Common myeloid progenitor, CD34-positive (primary cell): ENCODE measurements around the gene TLCD5. TPM values are rescaled to one million over a fixed set of nuclear protein-coding genes. Genes with fewer than 3 reads are reported as not detected.

Experiments used
- CTCF ChIA-PET: fragments of 350-600 bp; sonication (Branson Sonifier 250); formaldehyde crosslinking; loops from one replicate; lab custom pipeline; 2021; ENCODE audit warnings: antibody characterized with exemption; lab: Charles Lee
- POLR2A ChIA-PET: fragments of 350-600 bp; sonication (Branson Sonifier 250); formaldehyde crosslinking; loops from one replicate; lab custom pipeline; 2021; ENCODE audit warnings: antibody characterized with exemption; lab: Charles Lee
- DNase-seq, 3 donors: peaks; one replicate each; pipeline versions ENCODE4 v3.0.0 to v3.0.0-alpha.2; 2013
- H3K27ac ChIP-seq, 2 experiments: 1 replicate in 1 of 2; 2 replicates in 1 of 2; pipeline ENCODE4 v1.7.0; 2013; ENCODE audit warnings: inconsistent platforms in 2 of 2, low read length in 2 of 2, mild to moderate bottlenecking in 2 of 2, low read depth in 1 of 2, moderate library complexity in 1 of 2; ENCODE audit not compliant: severe bottlenecking in 2 of 2, insufficient read depth in 1 of 2, poor library complexity in 1 of 2
- H3K27me3 ChIP-seq, 5 experiments: replicated peaks in 2 of 5; 1 replicate in 3 of 5; 2 replicates in 2 of 5; pipeline versions ENCODE4 v1.6.1 to v1.7.0; 2013; ENCODE audit warnings: low read length in 4 of 5, mild to moderate bottlenecking in 2 of 5, moderate library complexity in 2 of 5, inconsistent platforms in 1 of 5; ENCODE audit not compliant: insufficient read depth in 5 of 5, control insufficient read depth in 4 of 5
- H3K36me3 ChIP-seq, 4 experiments: 1 replicate in 2 of 4; 2 replicates in 2 of 4; pipeline versions ENCODE4 v1.6.1 to v1.7.0; 2013; ENCODE audit warnings: low read length in 3 of 4, control low read depth in 1 of 4, mild to moderate bottlenecking in 1 of 4; ENCODE audit not compliant: control insufficient read depth in 4 of 4, insufficient read depth in 4 of 4
- H3K4me1 ChIP-seq, 4 experiments: 1 replicate in 3 of 4; 2 replicates in 1 of 4; pipeline versions ENCODE4 v1.6.1 to v1.7.1; 2013; ENCODE audit warnings: low read length in 3 of 4, mild to moderate bottlenecking in 3 of 4, control low read depth in 1 of 4, inconsistent platforms in 1 of 4, moderate library complexity in 1 of 4; ENCODE audit not compliant: control insufficient read depth in 4 of 4, insufficient read depth in 4 of 4; ENCODE audit errors: control extremely low read depth in 1 of 4
- H3K4me3 ChIP-seq, 7 experiments: 1 replicate in 4 of 7; 2 replicates in 3 of 7; pipeline versions ENCODE4 v1.5.1 to v1.7.0; 2013; ENCODE audit warnings: mild to moderate bottlenecking in 7 of 7, low read length in 6 of 7, moderate library complexity in 6 of 7, inconsistent platforms in 2 of 7, low read depth in 2 of 7, control low read depth in 1 of 7; ENCODE audit not compliant: insufficient read depth in 4 of 7, control insufficient read depth in 1 of 7; ENCODE audit errors: extremely low read depth in 1 of 7
- H3K9me3 ChIP-seq, 5 experiments: 1 replicate in 4 of 5; 2 replicates in 1 of 5; pipeline versions ENCODE4 v1.6.1 to v1.7.1; 2013; ENCODE audit warnings: low read length in 4 of 5, mild to moderate bottlenecking in 2 of 5, inconsistent platforms in 1 of 5, low read depth in 1 of 5, moderate library complexity in 1 of 5; ENCODE audit not compliant: control insufficient read depth in 4 of 5, insufficient read depth in 2 of 5; ENCODE audit errors: control extremely low read depth in 1 of 5
- WGBS: methylation state at CpG from one replicate; pipeline ENCODE4 v1.1.5; 2013; ENCODE audit not compliant: insufficient coverage; 5-methylcytosine and 5-hydroxymethylcytosine counted together
- polyA plus RNA-seq: library from polyadenylated mRNA; unstranded; fragments of 120-200 nt; gene quantifications from one replicate; pipeline ENCODE4 v1.2.1, GENCODE V29; 2013

The TLCD5 gene
- 7.4 TPM for polyA plus RNA-seq

GRCh38 chr11:120324932-120325810 is at the start of gene TLCD5:
TSS of gene TLCD5 (plus strand) at chr11:120325299. CDS start at chr11:120327442, 2,143 bp downstream.
- peak within 1 kb of the TSS; percentile 57 to 82 (median 71) for H3K4me3 ChIP-seq
- H3K27ac ChIP-seq: peak within 1 kb of the TSS; percentile 27 to 73
- ChIA-PET CTCF (interaction anchor here (1.4 to 1.9 kb wide), 2 partner anchors 8 to 10 kb away, joined by 4 to 6 read pairs; no protein-coding TSS in a partner anchor), POLR2A (no interaction called here)
- WGBS: under 1% methylated on average over 73 of the region's 84 CpGs
- peak; percentile 81 to 89 (median 85) for DNase-seq
- H3K9me3 ChIP-seq: no peaks in the 10 kb centered on the region
- peaks cover 0 to 16% (median 0%) of the 10 kb centered on the region in 5 experiments for H3K27me3 ChIP-seq
- H3K4me1 ChIP-seq: peaks cover 1 to 29% (median 15%) of the 10 kb centered on the region in 4 experiments
- peaks cover 0 to 5% (median under 1%) of the 10 kb centered on the region in 4 experiments for H3K36me3 ChIP-seq

GRCh38 chr11:120279502-120279901 is 45.6 kb upstream of the TLCD5 start:
- no peaks in the 10 kb centered on the region for H3K36me3 ChIP-seq
- H3K27me3 ChIP-seq: peaks cover 0 to 8% (median 3%) of the 10 kb centered on the region in 5 experiments
- no peak overlapping the region for H3K27ac ChIP-seq
- H3K4me1 ChIP-seq: no peaks in the 10 kb centered on the region
- H3K4me3 ChIP-seq: no peak overlapping the region
- H3K9me3 ChIP-seq: no peaks in the 10 kb centered on the region
- CTCF ChIA-PET: no interaction called here
- DNase-seq: no peak
- WGBS: 90% methylated on average over 2 of the region's 5 CpGs
- POLR2A ChIA-PET: no interaction called here

GRCh38 chr11:120280600-120281051 is 44.5 kb upstream of the TLCD5 start:
- no peak overlapping the region for H3K27ac ChIP-seq
- 93% methylated on average over 4 of the region's 5 CpGs for WGBS

GRCh38 chr11:120281143-120281795 is 43.8 kb upstream of the TLCD5 start:
- Histone ChIP-seq H3K4me1 (no peaks in the 10 kb centered on the region), H3K9me3 (no peaks in the 10 kb centered on the region), H3K36me3 (no peaks in the 10 kb centered on the region), H3K27me3 (peaks cover 0 to 8% (median 0%) of the 10 kb centered on the region in 5 experiments), H3K27ac (no peak overlapping the region), H3K4me3 (no peak overlapping the region)
- POLR2A ChIA-PET: no interaction called here
- CTCF ChIA-PET: no interaction called here
- 93% methylated on average over 7 of the region's 7 CpGs for WGBS
- no peak for DNase-seq

More at GRCh38 chr11:120280600-120281051, 44.5 kb upstream of the TLCD5 start:
- no peak overlapping the region for H3K4me3 ChIP-seq
- no peak for DNase-seq
- ChIA-PET CTCF (interaction anchor here (0.6 kb wide), 1 partner anchor 11 kb away, joined by 3 read pairs; no protein-coding TSS in a partner anchor), POLR2A (no interaction called here)
- no peaks in the 10 kb centered on the region for H3K36me3 ChIP-seq
- peaks cover 0 to 8% (median 0%) of the 10 kb centered on the region in 5 experiments for H3K27me3 ChIP-seq
- no peaks in the 10 kb centered on the region for H3K9me3 ChIP-seq
- H3K4me1 ChIP-seq: no peaks in the 10 kb centered on the region

- ChIA-PET CTCF (interaction anchor here (0.9 to 1.3 kb wide), 2 partner anchors 14 to 15 kb away, joined by 3 to 5 read pairs; no protein-coding TSS in a partner anchor), POLR2A (no interaction called here)
- Histone ChIP-seq H3K36me3 (no peaks in the 10 kb centered on the region), H3K27ac (no peak overlapping the region), H3K4me1 (no peaks in the 10 kb centered on the region), H3K4me3 (no peak overlapping the region), H3K27me3 (peaks cover 0 to 8% (median 2%) of the 10 kb centered on the region in 5 experiments), H3K9me3 (no peaks in the 10 kb centered on the region)
- WGBS: 80% methylated on average over 2 of the region's 2 CpGs
- no peak for DNase-seq
Measured at GRCh38 chr11:120283124-120283523, 42.0 kb upstream of the TLCD5 start.

- Histone ChIP-seq H3K27me3 (peaks cover 2 to 16% (median 3%) of the 10 kb centered on the region in 5 experiments), H3K4me1 (no peaks in the 10 kb centered on the region), H3K36me3 (no peaks in the 10 kb centered on the region), H3K27ac (no peak overlapping the region), H3K9me3 (no peaks in the 10 kb centered on the region), H3K4me3 (no peak overlapping the region)
- ChIA-PET POLR2A (no interaction called here), CTCF (interaction anchor here (1.0 kb wide), 1 partner anchor 19 kb away, joined by 4 read pairs; no protein-coding TSS in a partner anchor)
- no peak for DNase-seq
- WGBS: 95% methylated on average over 4 of the region's 6 CpGs
Measured at GRCh38 chr11:120284272-120284671, 40.8 kb upstream of the TLCD5 start.
